Measurements from ENCODE around the gene NKAPD1. TPM values are rescaled to one million over a fixed set of nuclear protein-coding genes. Genes with fewer than 3 reads are reported as not detected.
A peak's percentile ranks its signal among the peaks of the same experiment; 100 is the strongest.
"Not testable (repeated sequence)": the region's sequence is repeated elsewhere in the genome, so short reads cannot be mapped to it uniquely, and the experiment has no call there.

Gene NKAPD1
- polyA plus RNA-seq (ENCODE audit: insufficient read length in 4 of 4), result 10 to 100 TPM; 43.8 to 56.5 (median 50.4) TPM

DNA sequence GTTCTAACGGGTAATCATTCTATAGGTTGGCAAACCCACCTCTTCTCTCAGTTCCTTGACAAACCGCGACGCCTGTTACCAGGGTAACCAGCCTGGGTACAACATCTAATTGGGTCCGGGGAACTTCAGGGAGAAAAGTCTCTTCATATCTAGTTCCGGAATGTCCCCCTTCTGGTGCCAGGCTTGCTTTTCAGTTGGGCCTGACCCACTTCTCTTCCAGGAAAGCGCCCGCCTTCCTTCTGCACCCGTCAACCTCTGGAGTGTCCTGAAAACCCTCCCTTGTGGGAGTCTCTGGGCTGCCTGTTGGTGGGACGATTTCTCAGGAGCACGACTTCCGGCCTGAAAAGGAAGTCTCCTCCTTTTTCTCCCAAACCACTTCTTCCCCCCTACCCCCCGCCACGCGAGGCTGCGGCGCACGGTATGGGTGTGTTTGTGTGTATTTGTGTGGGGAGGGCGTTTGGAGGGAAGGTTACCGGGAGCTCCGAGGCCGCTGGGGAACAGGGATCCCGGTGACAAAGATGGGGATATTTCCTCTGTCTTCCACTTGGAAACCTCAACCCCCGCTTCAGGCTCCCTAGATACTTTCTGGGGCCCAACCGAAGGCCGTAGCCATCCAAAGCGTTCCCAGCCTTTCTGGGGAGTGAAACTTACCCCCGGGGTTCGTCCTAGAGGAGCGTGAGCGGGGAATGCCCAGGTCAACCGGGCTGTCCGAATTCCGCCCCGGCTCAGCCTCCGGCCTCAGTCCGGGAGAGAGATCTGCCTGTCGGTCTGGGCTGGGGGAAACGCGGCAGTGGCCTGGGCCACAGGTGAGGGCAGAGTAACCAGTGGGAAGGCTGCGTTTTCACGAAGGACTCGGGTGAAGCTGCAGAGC, at the start of gene NKAPD1, which contains the start of gene PIH1D2:
Gene NKAPD1 (plus strand): TSS at position 359 of the 871 bp plus-strand sequence. CDS start 1,276 bp downstream, outside the sequence.
Gene PIH1D2 (minus strand): TSS at position 77 of the 871 bp plus-strand sequence. CDS start 843 bp downstream, outside the sequence.
- peak; percentile 76 to 86 (median 84) for DNase-seq (ENCODE audit: low read depth in 4 of 4, low spot score in 3 of 4)

DNA sequence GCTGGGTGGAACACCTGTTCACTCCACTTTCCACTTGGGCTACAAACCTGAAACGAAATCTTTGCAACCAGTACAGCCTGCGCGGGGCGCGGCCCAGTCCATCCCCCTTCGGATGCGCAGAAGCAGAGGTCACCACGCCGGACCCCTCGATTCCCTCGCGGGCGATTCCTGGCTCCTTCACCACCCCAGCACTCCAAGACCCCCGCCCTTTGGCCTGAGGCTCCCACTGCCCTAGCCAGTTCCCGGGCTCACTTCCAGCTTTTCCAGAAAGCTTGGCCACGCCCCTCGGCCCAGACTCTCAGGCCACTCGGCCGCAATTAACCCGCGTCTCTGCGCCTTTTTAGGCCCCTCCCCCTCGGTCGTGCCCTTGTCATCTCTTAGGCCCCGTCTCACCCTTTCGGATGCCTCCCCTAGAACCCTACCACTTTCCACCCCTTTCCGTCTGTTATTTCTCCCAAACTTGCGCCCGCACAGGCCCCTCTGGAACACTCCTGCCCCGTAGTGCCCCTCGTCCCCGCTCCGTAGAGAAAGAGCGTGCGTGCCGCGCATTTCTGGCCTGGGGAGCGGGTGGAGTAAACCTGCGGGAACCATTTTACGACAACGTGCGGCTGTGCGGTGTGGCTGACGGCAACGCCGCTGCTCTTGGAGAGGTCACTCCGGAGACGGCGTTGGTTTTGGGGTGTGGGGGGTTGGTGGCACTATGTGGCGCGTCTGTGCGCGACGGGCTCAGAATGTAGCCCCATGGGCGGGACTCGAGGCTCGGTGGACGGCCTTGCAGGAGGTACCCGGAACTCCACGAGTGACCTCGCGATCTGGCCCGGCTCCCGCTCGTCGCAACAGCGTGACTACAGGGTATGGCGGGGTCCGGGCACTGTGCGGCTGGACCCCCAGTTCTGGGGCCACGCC, 49.1 kb upstream of the NKAPD1 start, which contains the start of gene DLAT:
Gene DLAT (plus strand): TSS at position 636 of the 906 bp plus-strand sequence. CDS start 65 bp downstream, at position 701.
- DNase-seq (ENCODE audit: low read depth in 4 of 4, low spot score in 3 of 4), result peak; percentile 72 to 80 (median 75)

DNA sequence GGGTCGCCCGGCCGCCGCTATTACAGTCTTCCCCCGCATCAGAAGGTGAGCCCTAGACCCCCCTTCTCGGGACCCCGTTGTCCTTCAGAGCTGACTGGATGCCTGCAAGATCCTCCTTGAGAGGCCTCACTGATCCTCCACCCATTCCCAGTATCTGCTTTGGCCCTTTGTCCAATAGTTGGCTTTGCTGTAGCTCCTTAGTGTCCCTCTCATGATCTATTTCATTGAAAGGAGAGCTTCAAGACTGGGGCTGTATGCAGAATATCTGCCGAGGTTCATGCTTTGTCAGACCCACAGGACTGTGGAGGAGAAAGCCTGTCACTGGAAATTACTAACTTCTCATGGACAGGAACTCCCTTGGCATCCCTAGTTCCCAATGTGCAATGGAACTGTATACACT, 48.4 kb upstream of the NKAPD1 start:
- no peak for DNase-seq (ENCODE audit: low read depth in 4 of 4, low spot score in 3 of 4)

DNA sequence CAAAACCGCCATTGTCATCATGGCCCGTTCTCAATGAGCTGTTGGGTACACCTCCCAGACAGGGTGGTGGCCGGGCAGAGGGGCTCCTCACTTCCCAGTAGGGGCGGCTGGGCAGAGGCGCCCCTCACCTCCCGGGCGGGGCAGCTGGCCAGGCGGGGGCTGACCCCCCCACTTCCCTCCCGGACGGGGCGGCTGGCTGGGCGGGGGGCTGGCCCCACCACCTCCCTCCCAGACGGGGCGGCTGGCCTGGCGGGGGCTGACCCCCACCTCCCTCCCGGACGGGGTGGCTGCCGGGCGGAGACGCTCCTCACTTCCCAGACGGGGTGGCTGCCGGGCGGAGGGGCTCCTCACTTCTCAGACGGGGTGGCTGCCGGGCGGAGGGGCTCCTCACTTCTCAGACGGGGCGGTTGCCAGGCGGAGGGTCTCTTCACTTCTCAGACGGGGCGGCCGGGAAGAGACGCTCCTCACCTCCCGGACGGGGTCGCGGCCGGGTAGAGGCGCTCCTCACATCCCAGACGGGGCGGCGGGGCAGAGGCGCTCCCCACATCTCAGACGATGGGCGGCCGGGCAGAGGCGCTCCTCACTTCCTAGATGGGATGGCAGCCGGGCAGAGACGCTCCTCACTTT, 47.2 kb upstream of the NKAPD1 start:
- DNase-seq (ENCODE audit: low read depth in 4 of 4, low spot score in 3 of 4), result not testable (repeated sequence)

GRCh38 chr11:112029460-112029859, 44.6 kb upstream of the NKAPD1 start:
- DNase-seq (ENCODE audit: low read depth in 4 of 4, low spot score in 3 of 4), result no peak

DNA sequence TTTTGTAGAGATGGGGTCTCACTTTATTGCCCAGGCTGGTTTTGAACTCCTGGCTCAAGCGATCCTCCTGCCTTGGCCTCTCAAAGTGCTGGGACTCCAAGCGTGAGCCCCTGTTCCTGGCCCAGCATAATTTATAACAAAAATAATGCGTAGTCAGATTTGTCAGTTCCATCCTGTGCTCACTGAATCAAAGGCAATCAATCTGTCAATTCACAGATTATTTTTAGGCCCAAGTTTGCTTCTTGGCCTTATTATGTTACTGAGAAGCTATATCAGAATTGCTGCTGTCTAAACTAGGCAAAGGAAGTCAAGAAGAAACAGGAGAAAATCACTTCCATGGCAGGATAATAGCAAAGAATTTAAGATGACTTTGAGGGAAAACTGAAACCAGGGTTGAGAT, 40.2 kb upstream of the NKAPD1 start:
- DNase-seq (ENCODE audit: low read depth in 4 of 4, low spot score in 3 of 4), result no peak

GRCh38 chr11:112037527-112037926, 36.6 kb upstream of the NKAPD1 start:
- DNase-seq (ENCODE audit: low read depth in 4 of 4, low spot score in 3 of 4), result no peak

DNA sequence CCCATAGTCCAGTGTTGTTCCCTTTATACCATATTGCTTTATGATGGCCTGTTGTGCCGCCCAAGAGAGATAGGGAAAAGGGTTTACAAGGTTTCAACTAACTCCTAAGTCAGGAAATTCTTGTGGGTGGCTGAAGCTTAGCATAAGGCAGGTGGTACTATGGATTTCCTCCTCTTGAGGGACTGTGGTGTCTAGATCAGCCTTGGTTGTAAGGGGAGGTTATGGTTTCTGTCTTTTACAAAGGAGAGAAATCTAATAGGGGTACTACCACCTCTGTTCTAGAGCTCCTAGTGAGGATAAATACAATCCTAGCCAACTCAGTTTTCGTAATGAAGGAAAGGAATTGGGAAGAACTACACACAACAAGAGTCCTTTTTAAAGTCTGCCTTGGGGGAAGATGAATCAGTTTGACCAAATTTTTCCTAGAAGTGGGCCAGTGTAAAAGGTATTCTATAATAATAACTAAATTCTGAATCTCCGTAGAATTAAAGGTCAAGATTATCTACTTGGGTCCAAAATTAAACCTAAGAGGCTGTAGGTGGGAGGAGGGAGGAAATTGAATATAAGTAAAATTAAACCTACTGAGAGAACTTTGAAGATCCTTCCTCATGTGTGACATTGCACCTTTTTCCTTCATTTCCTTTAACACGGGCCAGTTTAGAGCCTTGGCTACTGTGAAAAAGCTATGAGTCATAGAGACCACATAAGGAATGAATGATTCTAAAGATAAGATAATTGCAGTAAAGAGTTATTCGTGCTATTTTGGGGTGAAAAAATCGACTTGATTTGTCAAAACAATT, 31.7 kb upstream of the NKAPD1 start:
- no peak for DNase-seq (ENCODE audit: low read depth in 4 of 4, low spot score in 3 of 4)

- no peak for DNase-seq (ENCODE audit: low read depth in 4 of 4, low spot score in 3 of 4)
These were observed 31.2 kb upstream of the NKAPD1 start for GRCh38 chr11:112042961-112043304.

GRCh38 chr11:112044961-112045360, 29.1 kb upstream of the NKAPD1 start:
- DNase-seq (ENCODE audit: low read depth in 4 of 4, low spot score in 3 of 4), result no peak

GRCh38 chr11:112046647-112047046, 27.5 kb upstream of the NKAPD1 start:
- not testable (repeated sequence) for DNase-seq (ENCODE audit: low read depth in 4 of 4, low spot score in 3 of 4)

GRCh38 chr11:112048256-112048655, 25.8 kb upstream of the NKAPD1 start:
- not testable (repeated sequence) for DNase-seq (ENCODE audit: low read depth in 4 of 4, low spot score in 3 of 4)

GRCh38 chr11:112049777-112050176, 24.3 kb upstream of the NKAPD1 start:
- DNase-seq (ENCODE audit: low read depth in 4 of 4, low spot score in 3 of 4), result no peak

- DNase-seq (ENCODE audit: low read depth in 4 of 4, low spot score in 3 of 4), result no peak
These were observed 23.4 kb upstream of the NKAPD1 start for GRCh38 chr11:112050721-112051120.

- DNase-seq (ENCODE audit: low read depth in 4 of 4, low spot score in 3 of 4), result no peak
These were observed 22.3 kb upstream of the NKAPD1 start for GRCh38 chr11:112051768-112052167.

- no peak for DNase-seq (ENCODE audit: low read depth in 4 of 4, low spot score in 3 of 4)
These were observed 16.9 kb upstream of the NKAPD1 start for GRCh38 chr11:112057170-112057569.

GRCh38 chr11:112058103-112058502, 16.0 kb upstream of the NKAPD1 start:
- DNase-seq (ENCODE audit: low read depth in 4 of 4, low spot score in 3 of 4), result no peak

DNA sequence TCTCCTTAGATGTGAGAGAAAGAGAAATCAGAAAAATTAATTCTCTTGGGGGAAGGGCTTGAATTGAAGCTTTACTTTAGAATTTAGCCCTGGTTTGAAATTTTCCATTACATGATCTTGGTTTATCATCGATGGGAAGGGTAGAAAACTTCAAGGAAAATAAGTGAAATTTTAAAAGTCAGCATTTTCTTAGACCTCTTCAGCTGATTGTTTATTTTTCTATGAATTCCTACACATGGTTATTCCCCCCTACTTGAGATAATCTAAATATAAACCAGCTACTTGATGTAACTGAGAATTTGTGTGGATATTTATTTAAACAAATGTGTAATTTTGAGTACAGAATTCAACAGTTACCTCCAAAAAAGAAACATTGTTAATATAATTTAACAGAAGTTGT, 11.2 kb upstream of the NKAPD1 start:
- no peak for DNase-seq (ENCODE audit: low read depth in 4 of 4, low spot score in 3 of 4)

DNA sequence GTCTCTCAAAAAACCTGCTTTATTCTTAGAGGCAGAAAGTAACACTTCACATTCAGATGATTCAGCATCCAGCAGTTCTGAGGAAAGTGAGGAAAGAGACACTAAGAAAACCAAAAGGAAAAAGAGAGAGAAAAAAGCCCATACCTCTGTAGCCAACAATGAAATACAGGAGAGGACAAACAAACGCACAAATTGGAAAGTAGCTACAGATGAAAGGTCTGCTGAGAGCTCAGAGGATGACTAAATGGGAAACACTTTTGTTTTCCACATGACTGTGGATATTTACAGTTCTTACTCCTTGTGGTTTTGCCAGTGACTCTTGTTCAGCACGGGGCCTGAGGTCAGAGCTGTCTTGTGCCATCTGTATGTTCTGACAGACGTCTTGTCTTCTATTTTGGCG, 8.6 kb downstream of the NKAPD1 start:
- no peak for DNase-seq (ENCODE audit: low read depth in 4 of 4, low spot score in 3 of 4)

Measured in right renal pelvis (tissue), 4 donors.